ENCODE data around the gene SIRT6. TPM values are rescaled to one million over a fixed set of nuclear protein-coding genes. Genes with fewer than 3 reads are reported as not detected.

SIRT6 gene
- total RNA-seq (2021), result 27.2 to 29.9 TPM (median 28.1 TPM) in 3 replicates
- Bru-seq, nascent RNA, result percentile 55 among the genes with signal in this experiment
- long read RNA-seq, experiment 1, transcript SIRT6-202 (8 exons, 1,641 nt), result major isoform, 15 of 35 reads
- long read RNA-seq, experiment 1, partial matches to known transcripts, result 0 of 35 reads
- long read RNA-seq, experiment 1, other reads (novel, unspliced or antisense), result 15 of 35 reads
- long read RNA-seq, experiment 2, transcript SIRT6-202 (8 exons, 1,641 nt), result major isoform, 7 of 33 reads
- long read RNA-seq, experiment 2, partial matches to known transcripts, result 4 of 33 reads
- long read RNA-seq, experiment 2, other reads (novel, unspliced or antisense), result 20 of 33 reads
- long read RNA-seq, experiment 3, transcript SIRT6-202 (8 exons, 1,641 nt), result major isoform, 7 of 26 reads
- long read RNA-seq, experiment 3, transcript SIRT6-204 (2 exons, 371 nt), result major isoform, 7 of 26 reads
- long read RNA-seq, experiment 3, partial matches to known transcripts, result 2 of 26 reads
- long read RNA-seq, experiment 3, other reads (novel, unspliced or antisense), result 6 of 26 reads

- peak within 1 kb of the TSS; percentile 90 for H3K27ac Mint-ChIP-seq
- H3K4me3 Mint-ChIP-seq, result peak within 1 kb of the TSS; percentile 96
- no peaks in the 10 kb centered on the region; the same call in 1 of the 2 replicates for H3K36me3 Mint-ChIP-seq
- ChIA-PET CTCF (no interaction called here), POLR2A (no interaction called here)
- ATAC-seq (peak; percentile 41), DNase-seq (ENCODE audit: low spot score) (peak; percentile 96)
- H3K4me1 Mint-ChIP-seq, result peaks cover 19% of the 10 kb centered on the region
- H3K9me3 Mint-ChIP-seq, result no peaks in the 10 kb centered on the region
- H3K27me3 Mint-ChIP-seq (ENCODE audit: low read depth), result peaks cover 5% of the 10 kb centered on the region
- TF ChIP-seq NR1H2 (CRISPR knock-in tag; IDR thresholded peaks at IDR 0.05) (no peak), ZBTB43 (CRISPR knock-in tag; IDR thresholded peaks at IDR 0.05) (peak; percentile 61; the same call in 1 of the 2 replicates), ZBTB21 (CRISPR knock-in tag; IDR thresholded peaks at IDR 0.05; ENCODE audit: borderline replicate concordance) (peak; percentile 66; the same call in 1 of the 2 replicates), SMAD4 (CRISPR knock-in tag; IDR thresholded peaks at IDR 0.05) (no peak), ZNF232 (CRISPR knock-in tag; IDR thresholded peaks at IDR 0.05) (no peak), ERG (CRISPR knock-in tag; IDR thresholded peaks at IDR 0.05) (no peak), PRRX2 (CRISPR knock-in tag; IDR thresholded peaks at IDR 0.05) (no peak), ZNF425 (CRISPR knock-in tag; conservative IDR thresholded peaks at IDR 0.05) (no peak), RORB (CRISPR knock-in tag; IDR thresholded peaks at IDR 0.05) (no peak), ZNF532 (CRISPR knock-in tag; IDR thresholded peaks at IDR 0.05; ENCODE audit: borderline replicate concordance) (no peak), FOXP1 (CRISPR knock-in tag; IDR thresholded peaks at IDR 0.05; ENCODE audit: borderline replicate concordance) (peak; percentile 87), TCF7 (CRISPR knock-in tag; IDR thresholded peaks at IDR 0.05; ENCODE audit: low read depth) (peak; percentile 29; the same call in 1 of the 2 replicates), PRDM15 (CRISPR knock-in tag; IDR thresholded peaks at IDR 0.05) (no peak), IRF1 (CRISPR knock-in tag; IDR thresholded peaks at IDR 0.05) (no peak), ZSCAN18 (CRISPR knock-in tag; IDR thresholded peaks at IDR 0.05) (no peak)
- TF ChIP-seq, protein P1, sequence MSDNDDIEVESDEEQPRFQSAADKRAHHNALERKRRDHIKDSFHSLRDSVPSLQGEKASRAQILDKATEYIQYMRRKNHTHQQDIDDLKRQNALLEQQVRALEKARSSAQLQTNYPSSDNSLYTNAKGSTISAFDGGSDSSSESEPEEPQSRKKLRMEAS (CRISPR knock-in tag; IDR thresholded peaks at IDR 0.05), result peak; percentile 76
- TF ChIP-seq, protein P2, sequence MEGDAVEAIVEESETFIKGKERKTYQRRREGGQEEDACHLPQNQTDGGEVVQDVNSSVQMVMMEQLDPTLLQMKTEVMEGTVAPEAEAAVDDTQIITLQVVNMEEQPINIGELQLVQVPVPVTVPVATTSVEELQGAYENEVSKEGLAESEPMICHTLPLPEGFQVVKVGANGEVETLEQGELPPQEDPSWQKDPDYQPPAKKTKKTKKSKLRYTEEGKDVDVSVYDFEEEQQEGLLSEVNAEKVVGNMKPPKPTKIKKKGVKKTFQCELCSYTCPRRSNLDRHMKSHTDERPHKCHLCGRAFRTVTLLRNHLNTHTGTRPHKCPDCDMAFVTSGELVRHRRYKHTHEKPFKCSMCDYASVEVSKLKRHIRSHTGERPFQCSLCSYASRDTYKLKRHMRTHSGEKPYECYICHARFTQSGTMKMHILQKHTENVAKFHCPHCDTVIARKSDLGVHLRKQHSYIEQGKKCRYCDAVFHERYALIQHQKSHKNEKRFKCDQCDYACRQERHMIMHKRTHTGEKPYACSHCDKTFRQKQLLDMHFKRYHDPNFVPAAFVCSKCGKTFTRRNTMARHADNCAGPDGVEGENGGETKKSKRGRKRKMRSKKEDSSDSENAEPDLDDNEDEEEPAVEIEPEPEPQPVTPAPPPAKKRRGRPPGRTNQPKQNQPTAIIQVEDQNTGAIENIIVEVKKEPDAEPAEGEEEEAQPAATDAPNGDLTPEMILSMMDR (IDR thresholded peaks at IDR 0.05), result no peak
These were observed at the start of gene SIRT6, which contains the start of gene ANKRD24 for GRCh38 chr19:4182084-4182810. SIRT6 (minus strand) TSS chr19:4182563; CDS start chr19:4182539, 24 bp downstream. ANKRD24 (plus strand) TSS chr19:4182689; CDS start chr19:4186426, 3,737 bp downstream.

Data from WTC11 (cell line).